ENCODE data around the gene INTS14. TPM values are rescaled to one million over a fixed set of nuclear protein-coding genes. Genes with fewer than 3 reads are reported as not detected.

Gene INTS14
- total RNA-seq, 4 donors from 2014 or later = 52.4 to 99.4 (median 62.9) TPM

DNA sequence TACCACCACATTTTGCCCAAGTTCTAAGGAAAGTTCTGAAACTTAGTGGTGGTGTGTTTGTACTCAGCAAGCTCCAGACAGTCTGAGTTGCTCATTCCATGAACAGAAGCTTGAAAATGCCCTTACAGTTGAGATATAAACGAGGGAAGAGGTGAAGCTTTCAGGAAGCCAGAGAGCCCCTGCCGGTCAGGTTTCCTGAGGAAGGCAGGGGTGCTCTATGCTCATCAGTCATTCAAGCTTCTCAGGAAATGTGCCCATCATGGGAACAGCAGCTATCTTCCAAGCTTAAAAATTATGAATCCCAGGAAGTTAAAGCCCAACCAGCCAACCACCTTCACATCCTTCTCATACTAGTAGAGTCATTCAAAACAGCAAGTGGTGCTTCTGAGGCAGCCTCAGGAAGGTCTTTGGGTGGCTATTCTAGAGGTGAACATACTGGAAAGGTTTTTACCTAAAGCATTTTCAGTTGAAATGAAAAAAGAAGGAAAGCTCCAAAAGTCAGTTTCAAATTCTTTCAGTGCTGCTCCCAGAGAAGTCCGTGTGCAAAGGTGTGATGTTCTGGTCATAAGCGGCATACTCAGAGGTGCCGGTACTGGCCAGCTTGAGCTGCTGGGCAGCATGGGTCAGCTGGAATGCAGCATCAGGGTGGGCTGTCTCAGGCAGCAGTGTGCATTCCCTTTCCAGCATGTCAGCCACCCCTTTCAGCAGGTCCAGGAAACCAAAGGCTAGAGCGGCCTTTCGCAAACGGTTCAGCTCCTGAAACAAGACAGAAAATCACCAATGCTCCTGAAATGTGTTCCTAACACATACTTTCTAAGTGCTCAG lies 31.8 kb downstream of the INTS14 start:
- H3K27ac ChIP-seq = peak overlapping the region in 2 of 3 donors; percentile 19 to 73

GRCh38 chr15:65577129-65577996 lies 33.6 kb downstream of the INTS14 start:
- H3K9me3 ChIP-seq = no peaks in the 10 kb centered on the region
- H3K4me3 ChIP-seq (replicated peaks in 1 of 3) = no peak overlapping the region
- H3K36me3 ChIP-seq = peaks cover 0 to 3% of the 10 kb centered on the region in 2 donors
- intact Hi-C loops (cut with DNase I) = no loop called here
- no peak for TF ChIP-seq POLR2A (IDR thresholded peaks at IDR 0.05)
- TF ChIP-seq, protein P1, sequence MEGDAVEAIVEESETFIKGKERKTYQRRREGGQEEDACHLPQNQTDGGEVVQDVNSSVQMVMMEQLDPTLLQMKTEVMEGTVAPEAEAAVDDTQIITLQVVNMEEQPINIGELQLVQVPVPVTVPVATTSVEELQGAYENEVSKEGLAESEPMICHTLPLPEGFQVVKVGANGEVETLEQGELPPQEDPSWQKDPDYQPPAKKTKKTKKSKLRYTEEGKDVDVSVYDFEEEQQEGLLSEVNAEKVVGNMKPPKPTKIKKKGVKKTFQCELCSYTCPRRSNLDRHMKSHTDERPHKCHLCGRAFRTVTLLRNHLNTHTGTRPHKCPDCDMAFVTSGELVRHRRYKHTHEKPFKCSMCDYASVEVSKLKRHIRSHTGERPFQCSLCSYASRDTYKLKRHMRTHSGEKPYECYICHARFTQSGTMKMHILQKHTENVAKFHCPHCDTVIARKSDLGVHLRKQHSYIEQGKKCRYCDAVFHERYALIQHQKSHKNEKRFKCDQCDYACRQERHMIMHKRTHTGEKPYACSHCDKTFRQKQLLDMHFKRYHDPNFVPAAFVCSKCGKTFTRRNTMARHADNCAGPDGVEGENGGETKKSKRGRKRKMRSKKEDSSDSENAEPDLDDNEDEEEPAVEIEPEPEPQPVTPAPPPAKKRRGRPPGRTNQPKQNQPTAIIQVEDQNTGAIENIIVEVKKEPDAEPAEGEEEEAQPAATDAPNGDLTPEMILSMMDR (IDR thresholded peaks at IDR 0.05) = no peak
- H3K4me1 ChIP-seq = peaks cover 26 to 54% of the 10 kb centered on the region in 2 donors
- DNase-seq = no peak
- H3K27me3 ChIP-seq = no peaks in the 10 kb centered on the region
- 86 to 88% methylated on average over 6 of the region's 6 CpGs for WGBS, 2 donors
- H3K27ac ChIP-seq = peak overlapping the region; percentile 48 to 79 (median 71)

More for the DNA sequence above, 31.8 kb downstream of the INTS14 start:
- peaks cover 30 to 61% of the 10 kb centered on the region in 2 donors for H3K4me1 ChIP-seq
- TF ChIP-seq POLR2A (IDR thresholded peaks at IDR 0.05) = no peak
- TF ChIP-seq, protein P1 (IDR thresholded peaks at IDR 0.05) = no peak
- intact Hi-C loops (cut with DNase I) = no loop called here
- 70 to 71% methylated on average over 8 of the region's 8 CpGs for WGBS, 2 donors
- DNase-seq = peak in 1 of 2 donors; percentile 24
- no peaks in the 10 kb centered on the region for H3K9me3 ChIP-seq
- H3K4me3 ChIP-seq (replicated peaks in 1 of 3) = no peak overlapping the region
- H3K36me3 ChIP-seq = peaks cover 6 to 13% of the 10 kb centered on the region in 2 donors
- no peaks in the 10 kb centered on the region for H3K27me3 ChIP-seq

- no peaks in the 10 kb centered on the region for H3K27me3 ChIP-seq
- no peaks in the 10 kb centered on the region for H3K9me3 ChIP-seq
- no peak overlapping the region for H3K4me3 ChIP-seq (replicated peaks in 1 of 3)
- peaks cover 26 to 54% of the 10 kb centered on the region in 2 donors for H3K4me1 ChIP-seq
- no peak for DNase-seq
- H3K27ac ChIP-seq = peak overlapping the region in 2 of 3 donors; percentile 71 to 79
- intact Hi-C loops (cut with DNase I) = no loop called here
- TF ChIP-seq, protein P1 (IDR thresholded peaks at IDR 0.05) = no peak
- no peak for TF ChIP-seq POLR2A (IDR thresholded peaks at IDR 0.05)
- 70 to 82% methylated on average over 1 of the region's 1 CpG for WGBS, 2 donors
- peaks cover 0 to 3% of the 10 kb centered on the region in 2 donors for H3K36me3 ChIP-seq
Measured at GRCh38 chr15:65576664-65577063, 34.3 kb downstream of the INTS14 start.

DNA sequence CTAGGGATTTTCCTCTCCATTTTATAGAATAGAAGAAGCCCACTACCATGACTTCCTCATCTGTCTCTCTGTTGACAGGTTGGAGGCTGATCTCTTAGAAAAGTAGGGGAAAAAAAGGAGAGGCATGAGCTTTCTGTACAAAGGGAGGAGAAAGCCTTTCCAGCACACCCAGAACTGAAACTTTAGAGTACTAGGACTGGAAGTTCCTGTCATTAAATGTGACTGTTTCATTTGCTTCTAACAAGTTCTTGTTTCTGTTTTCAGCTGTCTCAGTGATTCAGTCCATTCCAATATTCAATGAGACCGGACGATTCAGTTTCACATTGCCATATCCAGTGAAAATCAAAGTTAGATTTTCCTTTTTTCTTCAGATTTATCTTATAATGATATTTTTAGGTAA lies 39.0 kb downstream of the INTS14 start:
- Histone ChIP-seq H3K9me3 (no peaks in the 10 kb centered on the region), H3K4me3 (replicated peaks in 1 of 3) (no peak overlapping the region), H3K4me1 (peaks cover 6 to 26% of the 10 kb centered on the region in 2 donors), H3K27me3 (no peaks in the 10 kb centered on the region), H3K27ac (peak overlapping the region in 1 of 3 donors; percentile 1), H3K36me3 (peaks cover 0 to 7% of the 10 kb centered on the region in 2 donors)
- no peak for DNase-seq
- no peak for TF ChIP-seq POLR2A (IDR thresholded peaks at IDR 0.05)
- TF ChIP-seq, protein P1 (IDR thresholded peaks at IDR 0.05) = no peak
- intact Hi-C loops (cut with DNase I) = no loop called here
- 87 to 98% methylated on average over 2 of the region's 2 CpGs for WGBS, 2 donors

All from thyroid gland (tissue), 4 donors.